Small intestine (tissue), 7 donors: ENCODE data around the gene SCYGR4. TPM values are rescaled to one million over a fixed set of nuclear protein-coding genes. Genes with fewer than 3 reads are reported as not detected.

Source experiments
- DNase-seq, 2 donors: peaks; one replicate each; pipeline versions ENCODE4 v3.0.0 to v3.0.0-alpha.2; 2013
- FAIRE-seq: peaks from 2 replicates; lab custom pipeline; 2012; peaks lifted over from hg19 to GRCh38; lab: Jason Lieb, UNC
- H3K27ac ChIP-seq, 3 donors: one replicate each; pipeline ENCODE4 v1.5.1; 2013; ENCODE audit warnings: low read length in 2 of 3, mild to moderate bottlenecking in 2 of 3, control low read depth in 1 of 3, inconsistent platforms in 1 of 3, low read depth in 1 of 3, moderate library complexity in 1 of 3
- H3K27me3 ChIP-seq, 3 donors: one replicate each; pipeline ENCODE4 v1.6.1; 2013; ENCODE audit warnings: low read length in 3 of 3, inconsistent platforms in 1 of 3; ENCODE audit not compliant: control insufficient read depth in 3 of 3, insufficient read depth in 3 of 3
- H3K36me3 ChIP-seq, 3 donors: one replicate each; pipeline ENCODE4 v1.6.1; 2013; ENCODE audit warnings: low read length in 3 of 3, inconsistent platforms in 1 of 3, low read depth in 1 of 3, mild to moderate bottlenecking in 1 of 3, moderate library complexity in 1 of 3; ENCODE audit not compliant: control insufficient read depth in 3 of 3, insufficient read depth in 2 of 3
- H3K4me1 ChIP-seq, 3 donors: one replicate each; pipeline ENCODE4 v1.6.1; 2013; ENCODE audit warnings: low read length in 2 of 3, inconsistent platforms in 1 of 3, low read depth in 1 of 3, mild to moderate bottlenecking in 1 of 3, moderate library complexity in 1 of 3; ENCODE audit not compliant: control insufficient read depth in 3 of 3, insufficient read depth in 2 of 3
- H3K4me3 ChIP-seq, 3 donors: one replicate each; pipeline ENCODE4 v1.5.1; 2013; ENCODE audit warnings: low read length in 3 of 3, control low read depth in 1 of 3, inconsistent platforms in 1 of 3, low read depth in 1 of 3, mild to moderate bottlenecking in 1 of 3, moderate library complexity in 1 of 3
- H3K9me3 ChIP-seq, 2 donors: one replicate each; pipeline ENCODE4 v1.6.1; 2013; ENCODE audit warnings: low read depth in 1 of 2, low read length in 1 of 2; ENCODE audit not compliant: control insufficient read depth in 2 of 2, insufficient read depth in 1 of 2
- WGBS, 3 donors: extraction: QIAGEN DNeasy Blood & Tissue Kit; methylation state at CpG; one replicate each; pipeline ENCODE4 v1.1.7; 2013; 5-methylcytosine and 5-hydroxymethylcytosine counted together
- polyA plus RNA-seq, 4 donors: library from polyadenylated mRNA; stranded (reverse) in 3 of 4; unstranded in 1 of 4; fragments of 200-250 nt in 3 of 4; fragments of 120-200 nt in 1 of 4; gene quantifications; one replicate each; pipeline versions ENCODE4 v1.2.1 to v1.2.3, GENCODE V29; 2013
- donor health status: healthy with polysubstance abuse.
- donor health status: control.
- donor health status: control.
- donor health status: Bipolar disorder and iron deficiency.
- donor health status: healthy.

Gene SCYGR4
- polyA plus RNA-seq, 4 donors, result not detected

DNA sequence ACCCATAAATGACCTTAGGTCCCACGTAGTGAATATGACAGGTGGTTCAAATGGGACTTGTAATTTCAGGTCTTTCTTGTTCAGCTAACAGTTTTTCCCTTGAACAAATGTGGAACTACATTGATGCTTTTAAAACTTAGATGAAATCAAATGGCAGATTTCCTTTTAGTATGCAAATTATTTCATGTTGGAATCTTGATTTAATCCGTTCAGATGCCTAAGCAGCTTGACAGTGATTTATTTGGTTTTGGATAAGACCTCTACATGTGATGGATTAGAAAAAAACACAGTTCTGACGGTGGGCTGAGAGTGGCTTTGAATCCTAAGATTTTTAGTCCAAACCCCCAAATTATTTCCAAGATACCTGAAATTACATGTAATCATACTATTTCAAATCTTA lies 16.9 kb downstream of the SCYGR4 start:
- no peaks in the 10 kb centered on the region for H3K9me3 ChIP-seq
- DNase-seq, result no peak
- H3K36me3 ChIP-seq, result no peaks in the 10 kb centered on the region
- H3K4me3 ChIP-seq, result no peak overlapping the region
- no peaks in the 10 kb centered on the region for H3K27me3 ChIP-seq
- FAIRE-seq, result no peak
- WGBS, 3 donors, result 64 to 74% (median 73%) methylated on average over 3 of the region's 3 CpGs
- H3K27ac ChIP-seq, result no peak overlapping the region
- no peaks in the 10 kb centered on the region for H3K4me1 ChIP-seq

DNA sequence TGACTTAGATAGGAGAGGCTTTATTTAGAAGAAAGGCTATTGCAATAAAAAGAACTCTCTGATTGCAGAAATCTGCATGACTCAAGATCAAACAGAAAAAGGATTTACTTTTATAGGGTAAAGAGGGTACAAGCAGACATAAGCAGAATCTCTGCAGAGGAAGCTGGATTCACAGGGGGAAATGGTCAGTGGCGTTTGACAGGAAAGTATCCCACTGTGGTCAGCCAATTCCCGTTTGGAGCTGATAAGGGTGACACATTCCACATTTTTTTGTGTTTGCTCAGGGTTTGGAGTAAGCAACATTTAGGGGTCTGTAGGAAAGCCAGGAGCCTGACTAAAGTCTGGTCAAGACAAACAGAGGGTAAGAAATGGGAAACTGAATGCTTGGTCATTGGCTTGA lies 25.4 kb downstream of the SCYGR4 start:
- Histone ChIP-seq H3K4me3 (no peak overlapping the region), H3K27me3 (no peaks in the 10 kb centered on the region), H3K27ac (no peak overlapping the region), H3K9me3 (no peaks in the 10 kb centered on the region), H3K4me1 (peaks cover 0 to 3% (median 0%) of the 10 kb centered on the region in 3 donors), H3K36me3 (no peaks in the 10 kb centered on the region)
- DNase-seq (no peak), FAIRE-seq (no peak)
- WGBS, 3 donors, result 35 to 60% (median 45%) methylated on average over 2 of the region's 2 CpGs

DNA sequence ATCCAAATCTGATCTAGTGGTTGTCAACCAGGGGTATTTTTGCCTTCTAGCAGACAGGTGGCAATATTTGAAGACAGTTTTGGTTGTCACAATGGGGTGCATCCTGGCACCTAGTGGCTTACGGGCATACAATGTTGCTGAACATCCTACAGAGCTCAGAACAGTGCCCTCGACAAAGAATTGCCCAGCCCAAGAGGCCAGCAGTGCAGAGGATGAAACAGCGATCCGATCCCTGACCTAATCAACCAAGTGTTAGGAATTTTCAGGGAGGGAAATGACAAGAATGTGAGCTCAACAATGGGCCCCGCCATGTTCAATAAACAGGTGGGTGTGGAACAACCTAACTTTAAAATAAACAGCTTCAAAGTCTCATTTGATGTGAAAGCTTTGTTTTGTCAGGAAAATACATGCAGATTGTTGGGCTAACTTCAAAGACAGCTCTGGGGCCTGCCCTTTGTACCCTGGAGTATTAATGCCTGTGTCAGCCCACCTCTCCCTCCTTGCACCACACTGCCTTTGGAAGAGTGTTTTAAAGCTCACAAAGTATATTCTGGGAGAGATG lies 26.8 kb downstream of the SCYGR4 start:
- no peaks in the 10 kb centered on the region for H3K9me3 ChIP-seq
- no peaks in the 10 kb centered on the region for H3K36me3 ChIP-seq
- H3K4me1 ChIP-seq, result peaks cover 0 to 3% (median 0%) of the 10 kb centered on the region in 3 donors
- no peak overlapping the region for H3K27ac ChIP-seq
- WGBS, 3 donors, result 59 to 82% (median 67%) methylated on average over 5 of the region's 5 CpGs
- no peaks in the 10 kb centered on the region for H3K27me3 ChIP-seq
- H3K4me3 ChIP-seq, result no peak overlapping the region
- FAIRE-seq (no peak), DNase-seq (peak in 1 of 2 donors; percentile 46)

DNA sequence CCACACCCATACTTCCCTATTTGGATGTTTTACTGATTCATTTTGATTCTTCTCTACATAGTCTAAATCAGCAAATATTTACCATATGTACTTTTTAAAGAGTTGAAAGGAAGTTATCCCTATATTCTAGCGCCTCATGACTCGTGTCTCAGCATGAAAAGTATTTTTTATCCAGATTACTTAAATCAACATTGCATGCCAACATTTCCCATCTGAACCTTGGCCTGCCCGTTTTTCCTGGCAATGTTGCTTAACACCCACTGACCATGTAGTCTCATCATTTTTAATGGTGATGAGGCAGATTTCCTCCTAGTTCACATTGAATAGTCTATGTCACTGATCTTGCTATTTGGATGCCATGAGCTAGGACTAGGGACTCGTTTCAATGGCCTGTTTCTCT lies 36.1 kb downstream of the SCYGR4 start:
- Histone ChIP-seq H3K4me3 (no peak overlapping the region), H3K36me3 (no peaks in the 10 kb centered on the region), H3K27ac (no peak overlapping the region), H3K9me3 (no peaks in the 10 kb centered on the region), H3K4me1 (peaks cover 0 to 2% (median 0%) of the 10 kb centered on the region in 3 donors), H3K27me3 (no peaks in the 10 kb centered on the region)
- WGBS, 3 donors, result 19 to 38% (median 32%) methylated on average over 4 of the region's 4 CpGs
- FAIRE-seq (no peak), DNase-seq (peak in 1 of 2 donors; percentile 25)

DNA sequence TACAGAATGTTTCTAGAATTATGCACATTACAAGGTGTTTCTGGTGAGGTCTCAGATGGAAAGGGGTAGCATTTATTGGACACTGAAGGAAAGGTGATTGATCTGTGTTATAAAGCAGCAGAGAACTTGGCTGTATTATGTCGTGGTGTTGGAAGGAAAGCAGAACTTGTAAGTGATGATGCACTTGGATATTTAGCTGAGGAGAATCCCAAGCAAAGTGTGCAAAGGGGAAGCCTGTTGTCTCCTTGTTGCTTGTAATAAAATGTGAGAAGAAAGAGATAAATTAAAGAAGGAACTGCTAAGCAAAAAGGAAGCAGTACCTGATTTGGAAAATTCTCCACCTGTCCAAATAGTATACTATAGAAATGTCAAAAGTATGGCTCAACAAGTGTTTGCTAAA lies 37.1 kb downstream of the SCYGR4 start:
- WGBS, 3 donors, result 70 to 90% (median 73%) methylated on average over 1 of the region's 1 CpG
- no peak overlapping the region for H3K4me3 ChIP-seq
- no peaks in the 10 kb centered on the region for H3K9me3 ChIP-seq
- no peak overlapping the region for H3K27ac ChIP-seq
- H3K36me3 ChIP-seq, result no peaks in the 10 kb centered on the region
- H3K4me1 ChIP-seq, result peaks cover 0 to 2% (median 0%) of the 10 kb centered on the region in 3 donors
- FAIRE-seq, result no peak
- DNase-seq, result no peak
- no peaks in the 10 kb centered on the region for H3K27me3 ChIP-seq

DNA sequence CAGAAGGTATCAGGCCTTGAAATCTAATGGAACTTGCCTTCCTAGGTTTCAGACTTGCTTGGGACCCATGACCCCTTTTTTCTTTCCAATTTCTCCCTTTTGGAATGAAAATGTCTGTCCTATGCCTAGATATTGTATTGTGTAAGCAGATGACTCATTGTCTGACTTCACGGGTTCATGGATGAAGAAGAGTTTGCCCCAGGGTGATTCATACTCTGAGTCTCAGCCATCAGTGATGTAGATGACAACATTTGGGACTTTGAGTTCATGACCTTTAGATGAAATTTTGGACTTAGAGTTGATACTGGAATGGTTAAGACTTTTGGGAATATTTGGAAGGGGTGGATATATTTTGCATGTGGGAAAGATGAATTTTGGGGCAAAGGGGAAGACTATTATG lies 38.2 kb downstream of the SCYGR4 start:
- no peak for FAIRE-seq
- no peaks in the 10 kb centered on the region for H3K27me3 ChIP-seq
- WGBS, 3 donors, result 11 to 21% (median 18%) methylated on average over 1 of the region's 1 CpG
- H3K36me3 ChIP-seq, result no peaks in the 10 kb centered on the region
- peaks cover 0 to 2% (median 0%) of the 10 kb centered on the region in 3 donors for H3K4me1 ChIP-seq
- no peak overlapping the region for H3K4me3 ChIP-seq
- peak; percentile 46 to 58 for DNase-seq
- H3K9me3 ChIP-seq, result no peaks in the 10 kb centered on the region
- no peak overlapping the region for H3K27ac ChIP-seq

DNA sequence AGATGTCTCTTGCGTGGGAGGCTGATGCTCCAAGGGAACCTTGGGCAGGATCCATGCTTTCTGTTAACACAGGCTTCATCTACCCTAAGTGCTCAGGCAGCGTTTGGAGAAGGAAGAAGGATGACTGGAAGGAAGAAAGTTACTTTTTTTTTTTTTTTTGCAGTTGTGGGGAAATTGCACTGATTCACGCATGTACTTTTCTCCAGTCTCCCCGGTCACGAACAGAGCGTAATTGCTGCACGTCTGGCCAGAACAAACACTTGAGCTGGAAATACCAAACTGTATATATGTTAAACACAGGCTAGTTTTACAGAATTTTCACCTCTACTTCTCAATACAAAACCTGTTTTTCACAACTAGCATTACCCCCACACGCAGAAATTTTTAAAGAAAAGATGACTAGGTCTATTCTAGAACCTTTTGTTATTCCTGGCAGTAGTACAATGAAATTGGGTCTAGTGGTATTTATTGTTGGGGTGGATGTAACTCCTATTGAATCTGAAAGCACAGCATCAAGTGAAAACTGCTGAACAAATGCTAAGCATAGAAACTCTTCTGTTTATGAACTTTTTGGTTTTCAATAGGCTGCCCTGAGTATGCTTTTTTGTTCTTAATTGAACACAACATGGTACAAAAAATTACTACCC lies 40.0 kb downstream of the SCYGR4 start:
- Histone ChIP-seq H3K36me3 (no peaks in the 10 kb centered on the region), H3K27ac (no peak overlapping the region), H3K4me1 (peaks cover 0 to 18% (median 0%) of the 10 kb centered on the region in 3 donors), H3K27me3 (no peaks in the 10 kb centered on the region), H3K9me3 (no peaks in the 10 kb centered on the region), H3K4me3 (no peak overlapping the region)
- FAIRE-seq (no peak), DNase-seq (no peak)
- WGBS, 3 donors, result 75 to 88% (median 87%) methylated on average over 8 of the region's 8 CpGs

DNA sequence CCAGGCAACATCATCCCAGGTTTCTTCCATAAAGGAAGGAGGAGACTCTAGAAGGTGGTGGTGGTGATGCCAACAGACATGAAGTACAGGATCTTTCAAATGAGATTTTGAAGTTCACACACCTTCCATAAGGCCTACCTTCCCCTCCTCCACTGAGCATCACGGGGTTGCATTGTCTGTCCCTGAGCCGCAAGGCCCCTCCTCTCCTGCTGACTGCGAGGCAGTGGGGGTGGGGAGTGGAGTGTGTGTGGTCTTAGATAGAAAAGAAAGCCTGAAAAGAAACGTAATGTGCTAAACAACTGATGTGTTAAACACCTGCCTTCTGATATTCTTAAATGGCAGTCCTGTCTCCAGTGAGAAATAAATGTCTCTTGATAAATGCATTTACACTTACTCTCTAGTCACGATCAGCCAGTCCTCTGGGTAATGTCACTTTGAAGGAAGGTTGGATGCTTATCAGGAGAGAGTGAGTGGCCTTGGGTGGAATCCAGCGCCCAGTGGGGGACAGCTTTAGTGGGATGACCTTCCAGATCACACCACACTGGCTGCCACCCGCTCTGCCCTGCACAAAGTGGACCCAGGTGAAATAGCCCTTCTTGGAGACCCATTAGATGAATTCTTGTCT lies 43.8 kb downstream of the SCYGR4 start:
- FAIRE-seq (no peak), DNase-seq (peak in 1 of 2 donors; percentile 20)
- Histone ChIP-seq H3K4me1 (peaks cover 0 to 26% (median 0%) of the 10 kb centered on the region in 3 donors), H3K4me3 (no peak overlapping the region), H3K36me3 (no peaks in the 10 kb centered on the region), H3K9me3 (no peaks in the 10 kb centered on the region), H3K27ac (peak overlapping the region in 1 of 3 donors; percentile 66), H3K27me3 (no peaks in the 10 kb centered on the region)
- 65 to 75% (median 68%) methylated on average over 7 of the region's 7 CpGs for WGBS, 3 donors
